ENCODE measurements around the gene ZNF302. TPM values are rescaled to one million over a fixed set of nuclear protein-coding genes. Genes with fewer than 3 reads are reported as not detected.
"Not testable (repeated sequence)": the region's sequence is repeated elsewhere in the genome, so short reads cannot be mapped to it uniquely, and the experiment has no call there.

The ZNF302 gene
- polyA plus RNA-seq, 1 experiment = 29.1 TPM

GRCh38 chr19:34676697-34677385, 637 bp upstream of the ZNF302 start, which contains the start of gene SCGB2B2:
SCGB2B2 (minus strand) TSS chr19:34677159; CDS start chr19:34594563, 82,596 bp downstream.
- POLR2A ChIA-PET = interaction anchor here (0.9 to 1.8 kb wide), 6 partner anchors 10 to 250 kb away, joined by 3 to 17 read pairs (median 5); partner anchors contain the start of genes WTIP, ZNF181, ZNF30 and ZNF599
- TF ChIP-seq, protein P1, sequence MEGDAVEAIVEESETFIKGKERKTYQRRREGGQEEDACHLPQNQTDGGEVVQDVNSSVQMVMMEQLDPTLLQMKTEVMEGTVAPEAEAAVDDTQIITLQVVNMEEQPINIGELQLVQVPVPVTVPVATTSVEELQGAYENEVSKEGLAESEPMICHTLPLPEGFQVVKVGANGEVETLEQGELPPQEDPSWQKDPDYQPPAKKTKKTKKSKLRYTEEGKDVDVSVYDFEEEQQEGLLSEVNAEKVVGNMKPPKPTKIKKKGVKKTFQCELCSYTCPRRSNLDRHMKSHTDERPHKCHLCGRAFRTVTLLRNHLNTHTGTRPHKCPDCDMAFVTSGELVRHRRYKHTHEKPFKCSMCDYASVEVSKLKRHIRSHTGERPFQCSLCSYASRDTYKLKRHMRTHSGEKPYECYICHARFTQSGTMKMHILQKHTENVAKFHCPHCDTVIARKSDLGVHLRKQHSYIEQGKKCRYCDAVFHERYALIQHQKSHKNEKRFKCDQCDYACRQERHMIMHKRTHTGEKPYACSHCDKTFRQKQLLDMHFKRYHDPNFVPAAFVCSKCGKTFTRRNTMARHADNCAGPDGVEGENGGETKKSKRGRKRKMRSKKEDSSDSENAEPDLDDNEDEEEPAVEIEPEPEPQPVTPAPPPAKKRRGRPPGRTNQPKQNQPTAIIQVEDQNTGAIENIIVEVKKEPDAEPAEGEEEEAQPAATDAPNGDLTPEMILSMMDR (IDR thresholded peaks at IDR 0.05; ENCODE audit: low read depth, low read length) = peak; percentile 34

GRCh38 chr19:34678085-34678412, 571 bp downstream of the ZNF302 start:
- TF ChIP-seq, protein P1 (IDR thresholded peaks at IDR 0.05; ENCODE audit: low read depth, low read length) = no peak
- Histone ChIP-seq H3K27me3 (ENCODE audit: control insufficient read depth, insufficient read depth, low read length) (no peaks in the 10 kb centered on the region), H3K27ac (ENCODE audit: low read depth, low read length) (peak overlapping the region; percentile 87), H3K4me3 (ENCODE audit: low read depth, low read length) (peak overlapping the region; percentile 75), H3K9me3 (ENCODE audit: control insufficient read depth, insufficient read depth, low read length) (peaks cover 21% of the 10 kb centered on the region)
- no peak for DNase-seq (ENCODE audit: low read depth, low spot score)
- POLR2A ChIA-PET = interaction anchor here (0.6 to 1.8 kb wide), 8 partner anchors 11 to 1501 kb away, joined by 3 to 17 read pairs (median 4); partner anchors contain the start of genes WTIP, ZNF181 and ZNF599
- CTCF ChIA-PET = interaction anchor here (0.7 to 2.5 kb wide), 3 partner anchors 34 to 438 kb away, joined by 3 to 8 read pairs (median 3); no protein-coding TSS in a partner anchor

More at GRCh38 chr19:34676697-34677385, 637 bp upstream of the ZNF302 start, which contains the start of gene SCGB2B2:
- Histone ChIP-seq H3K9me3 (ENCODE audit: control insufficient read depth, insufficient read depth, low read length) (peaks cover 19% of the 10 kb centered on the region), H3K27ac (ENCODE audit: low read depth, low read length) (peak within 1 kb of the TSS; percentile 87), H3K27me3 (ENCODE audit: control insufficient read depth, insufficient read depth, low read length) (no peaks in the 10 kb centered on the region), H3K4me3 (ENCODE audit: low read depth, low read length) (peak within 1 kb of the TSS; percentile 75)
- no peak for DNase-seq (ENCODE audit: low read depth, low spot score)
- CTCF ChIA-PET = interaction anchor here (0.8 to 2.5 kb wide), 3 partner anchors 35 to 37 kb away, joined by 3 to 8 read pairs (median 3); no protein-coding TSS in a partner anchor

DNA sequence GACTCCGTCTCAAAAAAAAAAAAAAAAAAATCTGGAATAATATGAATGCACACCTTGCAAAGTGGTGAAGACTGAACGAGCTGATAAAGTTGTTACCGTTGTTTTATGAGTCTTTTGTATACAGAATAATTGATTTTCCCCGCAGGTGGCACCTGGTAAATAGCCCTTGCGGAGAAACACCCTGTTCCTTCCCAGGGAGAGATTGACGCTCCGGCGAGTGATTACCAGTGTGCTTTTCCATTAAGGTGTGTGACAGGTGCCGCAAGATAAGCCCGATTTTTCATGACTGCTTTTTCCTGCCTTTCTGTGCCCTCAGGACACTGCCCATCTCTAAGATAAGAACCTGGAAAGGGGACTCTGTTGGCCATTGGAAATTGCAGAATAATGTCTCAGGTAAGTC, 943 bp downstream of the ZNF302 start:
- Histone ChIP-seq H3K9me3 (ENCODE audit: control insufficient read depth, insufficient read depth, low read length) (peaks cover 21% of the 10 kb centered on the region), H3K4me3 (ENCODE audit: low read depth, low read length) (peak overlapping the region; percentile 75), H3K27ac (ENCODE audit: low read depth, low read length) (peak overlapping the region; percentile 87), H3K27me3 (ENCODE audit: control insufficient read depth, insufficient read depth, low read length) (no peaks in the 10 kb centered on the region)
- no peak for DNase-seq (ENCODE audit: low read depth, low spot score)
- CTCF ChIA-PET = interaction anchor here (0.7 to 2.5 kb wide), 3 partner anchors 34 to 438 kb away, joined by 3 to 8 read pairs (median 3); no protein-coding TSS in a partner anchor
- POLR2A ChIA-PET = interaction anchor here (0.7 to 1.8 kb wide), 3 partner anchors 17 to 56 kb away, joined by 3 to 17 read pairs (median 4); partner anchors contain the start of gene ZNF181
- TF ChIP-seq, protein P1 (IDR thresholded peaks at IDR 0.05; ENCODE audit: low read depth, low read length) = no peak

GRCh38 chr19:34681478-34681877, 4.0 kb downstream of the ZNF302 start:
- H3K4me3 ChIP-seq (ENCODE audit: low read depth, low read length) = no peak overlapping the region
- TF ChIP-seq, protein P1 (IDR thresholded peaks at IDR 0.05; ENCODE audit: low read depth, low read length) = no peak

GRCh38 chr19:34685266-34685665, 7.8 kb downstream of the ZNF302 start:
- H3K9me3 ChIP-seq (ENCODE audit: control insufficient read depth, insufficient read depth, low read length) = peaks cover 15% of the 10 kb centered on the region; the same call in 1 of the 2 replicates
- POLR2A ChIA-PET; H3K27ac ChIP-seq (ENCODE audit: low read depth, low read length); H3K4me3 ChIP-seq (ENCODE audit: low read depth, low read length); CTCF ChIA-PET; H3K27me3 ChIP-seq (ENCODE audit: control insufficient read depth, insufficient read depth, low read length); DNase-seq (ENCODE audit: low read depth, low spot score): not testable (repeated sequence)

More at GRCh38 chr19:34681478-34681877, 4.0 kb downstream of the ZNF302 start:
- ChIA-PET CTCF (interaction anchor here (1.0 to 1.7 kb wide), 2 partner anchors 31 to 41 kb away, joined by 3 to 6 read pairs; no protein-coding TSS in a partner anchor), POLR2A (no interaction called here)
- H3K27me3 ChIP-seq (ENCODE audit: control insufficient read depth, insufficient read depth, low read length) = no peaks in the 10 kb centered on the region
- peaks cover 25% of the 10 kb centered on the region for H3K9me3 ChIP-seq (ENCODE audit: control insufficient read depth, insufficient read depth, low read length)
- H3K27ac ChIP-seq (ENCODE audit: low read depth, low read length) = no peak overlapping the region
- no peak for DNase-seq (ENCODE audit: low read depth, low spot score)

Measured in AG04450 (cell line).